GM12872 (cell line): ENCODE data around the gene GSDMA.

ENCODE experiments used
- TF ChIP-seq, protein P1 (sequence below): IDR thresholded peaks from 3 replicates; pipeline ENCODE4 v1.5.1; 2011; ENCODE audit warnings: low read depth, mild to moderate bottlenecking, low read length, moderate library complexity; ENCODE audit not compliant: insufficient read depth

GSDMA gene

DNA sequence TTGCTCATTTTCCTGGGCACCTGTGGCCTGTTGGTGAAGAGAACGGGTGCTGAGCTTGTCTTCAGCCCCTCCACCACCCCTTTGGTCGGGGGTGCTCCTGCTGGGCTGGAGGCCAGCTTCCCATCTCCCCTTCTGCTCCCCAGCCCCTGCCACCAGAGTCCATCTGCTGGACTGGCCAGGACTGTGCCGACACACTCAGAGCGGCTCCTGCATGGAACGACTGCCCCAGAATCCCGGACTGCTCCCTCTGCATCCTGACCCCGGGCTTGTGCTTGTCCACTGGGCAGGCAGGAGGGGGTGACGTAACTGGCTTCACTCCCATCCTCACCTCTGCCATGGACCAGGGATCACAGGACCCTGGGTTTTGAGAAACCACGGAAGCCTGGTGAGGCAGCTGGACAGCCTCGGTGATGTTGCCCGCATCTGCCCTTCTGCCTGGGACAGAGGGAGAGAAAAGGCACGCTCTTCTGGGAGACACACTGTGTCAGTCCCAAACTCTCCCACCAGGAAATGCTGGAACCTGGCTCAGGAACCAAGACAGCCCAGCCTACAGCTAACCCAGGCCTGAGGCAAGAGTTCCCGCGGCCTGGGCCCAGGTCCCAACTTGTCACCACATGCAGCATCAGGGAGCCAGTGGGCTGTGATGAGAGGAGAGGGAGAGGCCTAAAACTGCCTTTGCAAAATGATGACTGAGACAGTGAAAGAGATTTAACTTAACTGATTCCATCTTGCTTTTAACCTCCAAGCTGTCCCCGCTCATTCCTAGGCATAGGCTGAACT, 16.1 kb upstream of the GSDMA start:
- TF ChIP-seq, protein P1, sequence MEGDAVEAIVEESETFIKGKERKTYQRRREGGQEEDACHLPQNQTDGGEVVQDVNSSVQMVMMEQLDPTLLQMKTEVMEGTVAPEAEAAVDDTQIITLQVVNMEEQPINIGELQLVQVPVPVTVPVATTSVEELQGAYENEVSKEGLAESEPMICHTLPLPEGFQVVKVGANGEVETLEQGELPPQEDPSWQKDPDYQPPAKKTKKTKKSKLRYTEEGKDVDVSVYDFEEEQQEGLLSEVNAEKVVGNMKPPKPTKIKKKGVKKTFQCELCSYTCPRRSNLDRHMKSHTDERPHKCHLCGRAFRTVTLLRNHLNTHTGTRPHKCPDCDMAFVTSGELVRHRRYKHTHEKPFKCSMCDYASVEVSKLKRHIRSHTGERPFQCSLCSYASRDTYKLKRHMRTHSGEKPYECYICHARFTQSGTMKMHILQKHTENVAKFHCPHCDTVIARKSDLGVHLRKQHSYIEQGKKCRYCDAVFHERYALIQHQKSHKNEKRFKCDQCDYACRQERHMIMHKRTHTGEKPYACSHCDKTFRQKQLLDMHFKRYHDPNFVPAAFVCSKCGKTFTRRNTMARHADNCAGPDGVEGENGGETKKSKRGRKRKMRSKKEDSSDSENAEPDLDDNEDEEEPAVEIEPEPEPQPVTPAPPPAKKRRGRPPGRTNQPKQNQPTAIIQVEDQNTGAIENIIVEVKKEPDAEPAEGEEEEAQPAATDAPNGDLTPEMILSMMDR, result no peak

DNA sequence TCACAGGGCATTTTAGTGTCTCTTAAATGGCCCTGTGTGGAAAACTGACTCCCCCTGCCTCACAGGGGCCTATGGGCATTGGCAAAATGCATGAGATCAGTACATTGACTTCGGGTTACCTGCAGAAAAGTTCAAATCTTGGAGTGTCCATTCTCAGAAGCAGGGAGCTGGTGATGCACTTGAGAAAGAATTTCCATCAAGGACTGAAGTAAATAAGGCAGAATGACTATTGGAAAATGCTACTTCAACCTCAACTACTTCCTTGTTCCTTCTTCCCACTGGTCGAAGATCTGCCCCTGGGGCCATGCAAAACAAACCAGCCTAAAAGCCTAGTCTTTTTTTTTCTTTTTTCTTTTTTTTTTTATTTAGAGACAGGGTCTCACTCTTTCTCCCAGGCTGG, 13.8 kb upstream of the GSDMA start:
- TF ChIP-seq, protein P1, result no peak

DNA sequence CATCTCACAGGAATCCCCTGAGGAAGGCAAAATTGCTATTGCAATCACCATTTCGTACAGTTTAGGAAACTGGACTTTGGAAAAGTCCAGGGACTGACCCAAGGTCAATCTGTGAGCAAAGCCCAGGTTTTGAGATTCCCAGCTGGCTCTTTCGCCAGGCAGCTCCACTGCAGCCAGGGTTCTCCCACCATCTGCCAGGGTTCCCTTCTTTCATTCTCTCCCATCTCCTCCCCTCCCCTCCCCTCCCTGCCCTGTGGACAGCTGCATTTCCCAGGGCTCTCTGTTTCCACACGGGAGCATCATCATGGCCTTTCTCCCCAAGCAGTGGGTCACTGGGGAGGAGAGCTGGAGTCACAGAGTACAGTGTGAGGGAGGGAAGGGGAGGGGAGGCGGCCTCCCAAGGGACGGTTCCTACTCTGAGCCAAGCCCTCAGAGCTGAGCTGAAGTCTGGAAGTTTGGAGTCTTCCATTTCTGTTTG, 11.9 kb upstream of the GSDMA start:
- TF ChIP-seq, protein P1, result no peak

DNA sequence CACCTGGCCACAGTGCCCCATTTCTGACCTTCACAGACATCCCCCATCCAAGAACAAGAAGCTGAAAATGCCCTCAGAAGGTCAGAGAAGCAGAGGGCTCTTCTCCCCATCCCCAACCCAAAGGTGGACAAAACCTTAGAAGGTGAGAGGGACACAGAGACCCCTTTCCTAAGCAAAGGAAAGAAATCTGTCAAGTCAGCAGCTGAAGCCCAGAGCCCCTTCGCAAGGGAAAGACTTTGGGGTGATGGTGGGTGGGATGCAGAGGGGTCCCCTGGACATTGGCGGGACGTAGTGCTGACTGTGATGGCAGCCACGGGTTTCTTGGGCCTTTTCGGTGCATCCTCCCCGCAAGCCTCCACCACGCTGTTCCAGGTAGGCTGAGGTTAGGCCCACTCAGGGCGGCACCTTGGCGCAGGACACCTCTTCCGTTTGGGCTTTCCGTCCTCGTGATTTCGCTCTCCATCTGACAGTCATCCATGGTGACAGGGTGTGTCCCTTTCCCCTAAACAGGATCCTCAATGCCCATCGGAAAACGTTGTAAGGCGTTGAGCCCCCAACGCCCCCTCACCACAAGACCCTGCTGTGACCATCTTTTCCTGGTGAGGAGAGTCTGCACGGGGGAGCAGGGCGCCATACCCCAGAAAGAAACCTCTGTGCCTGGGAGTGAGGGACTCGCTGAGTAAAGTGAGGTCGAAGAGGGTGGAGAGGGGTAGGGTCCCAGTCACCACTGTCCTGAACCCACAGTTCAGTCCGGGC, 10.7 kb upstream of the GSDMA start:
- TF ChIP-seq, protein P1, result no peak

DNA sequence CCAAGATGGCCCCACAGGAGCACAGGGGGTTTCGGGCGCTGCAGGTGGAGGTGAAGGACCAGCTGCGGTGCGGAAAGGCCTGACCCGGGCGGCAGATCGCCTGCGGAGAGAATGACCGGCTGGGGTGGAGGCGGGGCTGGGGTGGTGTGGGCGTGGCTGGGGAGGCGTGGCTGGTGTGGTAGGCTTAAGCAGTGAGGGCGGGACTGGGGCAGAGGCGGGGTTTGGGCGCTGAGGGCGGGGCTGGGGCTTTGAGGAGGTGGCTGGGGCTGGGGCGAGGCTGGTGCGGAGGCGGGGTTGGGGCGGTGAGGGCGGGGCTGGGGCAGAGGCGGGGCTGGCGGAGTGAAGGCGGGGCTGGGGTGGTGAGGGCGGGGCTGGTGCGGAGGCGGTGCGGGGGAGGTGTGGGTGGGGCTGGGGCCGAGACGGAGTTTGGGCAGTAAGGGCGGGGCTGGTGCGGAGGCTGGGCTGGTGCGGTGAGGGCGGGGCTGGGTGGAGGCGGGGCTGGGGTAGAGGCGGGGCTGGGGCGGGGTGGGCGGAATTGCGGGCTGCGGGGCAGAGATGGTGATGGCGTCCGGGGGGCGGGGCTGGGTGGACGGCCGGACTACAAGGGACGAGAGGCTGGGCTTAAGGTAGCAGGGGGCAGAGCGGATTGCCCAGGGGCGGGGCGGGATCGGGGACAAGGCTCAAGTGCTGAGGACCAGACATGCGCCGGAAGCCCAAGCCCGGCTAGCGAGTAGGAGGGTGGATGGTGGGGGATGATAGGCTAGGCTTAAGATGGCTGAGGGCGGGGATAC, 9.9 kb upstream of the GSDMA start:
- TF ChIP-seq, protein P1, result no peak

DNA sequence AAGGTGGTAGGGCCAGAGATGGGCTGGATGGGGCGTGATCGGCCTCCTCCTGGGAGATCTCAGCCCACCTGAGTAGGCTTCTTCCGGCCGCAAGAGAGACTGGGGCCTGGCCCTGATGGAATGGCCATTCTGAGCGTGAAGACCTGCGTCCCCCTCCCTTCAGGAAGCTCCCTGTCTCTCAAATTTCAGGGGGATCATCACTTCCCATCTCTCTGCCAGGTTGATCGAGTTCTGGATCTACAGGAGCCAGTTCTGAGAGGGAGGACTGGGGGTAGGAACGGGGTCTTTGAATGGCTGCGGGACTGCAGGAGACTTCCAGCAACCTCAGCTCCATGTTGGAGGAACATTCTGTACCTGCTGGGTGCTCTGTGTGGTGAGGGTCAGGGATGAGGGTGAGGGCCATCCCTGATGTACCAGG, 9.3 kb upstream of the GSDMA start:
- TF ChIP-seq, protein P1, result no peak

DNA sequence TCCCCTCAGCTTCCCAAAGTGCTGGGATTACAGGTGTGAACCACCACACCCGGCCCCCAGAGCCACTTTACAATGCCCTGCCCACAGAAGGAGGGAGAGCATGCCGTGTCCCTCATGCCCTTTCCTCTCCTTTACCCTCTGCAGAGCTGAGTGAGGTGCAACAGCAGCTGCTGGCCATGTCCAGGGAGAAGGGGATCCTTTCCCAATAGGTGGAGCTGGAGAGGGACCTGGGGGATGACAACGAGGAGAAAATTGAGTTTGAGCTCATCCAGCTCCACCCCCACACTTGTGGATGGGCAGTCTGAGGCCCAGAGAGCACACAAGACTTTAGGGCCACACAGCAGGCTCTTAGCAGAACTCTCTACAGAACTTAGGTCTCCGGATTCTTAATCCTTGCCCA, 7.9 kb upstream of the GSDMA start:
- TF ChIP-seq, protein P1, result no peak
